HEK293T (cell line): Measurements from ENCODE around the gene ACSS3.

ENCODE experiments used
- CTCF ChIA-PET: fragments of 350-600 bp; formaldehyde crosslinking; extraction: SDS; loops from one replicate; lab custom pipeline; 2021; ENCODE audit warnings: antibody characterized with exemption, inconsistent platforms; lab: Yijun Ruan, JAX
- POLR2A ChIA-PET: fragments of 350-600 bp; formaldehyde crosslinking; extraction: SDS; loops from one replicate; lab custom pipeline; 2020; ENCODE audit warnings: antibody characterized with exemption, inconsistent platforms; lab: Yijun Ruan, JAX
- DNase-seq: peaks from one replicate; pipeline ENCODE4 v3.0.0; 2012; ENCODE audit warnings: mixed read lengths; ENCODE audit errors: extremely low spot score
- ARNT ChIP-seq: fragments of 450-650 bp; IDR thresholded peaks from 2 replicates; pipeline ENCODE4 v1.6.1; 2017; ENCODE audit warnings: mild to moderate bottlenecking
- BHLHE40 ChIP-seq: fragments of 450-650 bp; IDR thresholded peaks from 2 replicates; pipeline ENCODE4 v1.6.1; 2016; ENCODE audit warnings: mild to moderate bottlenecking, moderate library complexity, borderline replicate concordance
- CTBP1 ChIP-seq: fragments of 450-650 bp; IDR thresholded peaks from 2 replicates; pipeline ENCODE4 v1.6.1; 2016; ENCODE audit warnings: borderline replicate concordance
- ELF4 ChIP-seq: fragments of 450-650 bp; IDR thresholded peaks from 2 replicates; pipeline ENCODE4 v1.6.1; 2017; ENCODE audit warnings: antibody characterized with exemption
- FOXA1 ChIP-seq: fragments of 450-650 bp; IDR thresholded peaks from 2 replicates; pipeline ENCODE4 v1.6.1; 2016; ENCODE audit warnings: mild to moderate bottlenecking
- FOXK2 ChIP-seq: fragments of 450-650 bp; IDR thresholded peaks from 2 replicates; pipeline ENCODE4 v1.6.1; 2016; ENCODE audit warnings: mild to moderate bottlenecking
- FOXM1 ChIP-seq: fragments of 450-650 bp; IDR thresholded peaks from 2 replicates; pipeline ENCODE4 v1.6.1; 2017; ENCODE audit warnings: mild to moderate bottlenecking, borderline replicate concordance
- HDGF ChIP-seq: fragments of 450-650 bp; IDR thresholded peaks from 2 replicates; pipeline ENCODE4 v1.6.1; 2017; ENCODE audit warnings: antibody characterized with exemption, borderline replicate concordance
- L3MBTL2 ChIP-seq: fragments of 450-650 bp; conservative IDR thresholded peaks from 2 replicates; pipeline ENCODE4 v1.6.1; 2016; ENCODE audit warnings: mild to moderate bottlenecking
- LEF1 ChIP-seq: fragments of 450-650 bp; IDR thresholded peaks from 2 replicates; pipeline ENCODE4 v1.6.1; 2017; ENCODE audit warnings: mild to moderate bottlenecking, borderline replicate concordance
- NFRKB ChIP-seq: fragments of 450-650 bp; IDR thresholded peaks from 2 replicates; pipeline ENCODE4 v1.6.1; 2016; ENCODE audit warnings: mild to moderate bottlenecking, moderate library complexity
- SP1 ChIP-seq: fragments of 450-650 bp; IDR thresholded peaks from 2 replicates; pipeline ENCODE4 v1.6.1; 2017
- SUZ12 ChIP-seq: fragments of 450-650 bp; IDR thresholded peaks from 2 replicates; pipeline ENCODE4 v1.6.1; 2016; ENCODE audit warnings: mild to moderate bottlenecking
- TARDBP ChIP-seq: fragments of 450-650 bp; IDR thresholded peaks from 2 replicates; pipeline ENCODE4 v1.6.1; 2016
- ZNF384 ChIP-seq: fragments of 450-650 bp; IDR thresholded peaks from 2 replicates; pipeline ENCODE4 v1.6.1; 2016
- TF ChIP-seq, protein P1 (sequence below): fragments of 450-650 bp; IDR thresholded peaks from 2 replicates; pipeline ENCODE4 v1.6.1; 2016

ACSS3 gene

DNA sequence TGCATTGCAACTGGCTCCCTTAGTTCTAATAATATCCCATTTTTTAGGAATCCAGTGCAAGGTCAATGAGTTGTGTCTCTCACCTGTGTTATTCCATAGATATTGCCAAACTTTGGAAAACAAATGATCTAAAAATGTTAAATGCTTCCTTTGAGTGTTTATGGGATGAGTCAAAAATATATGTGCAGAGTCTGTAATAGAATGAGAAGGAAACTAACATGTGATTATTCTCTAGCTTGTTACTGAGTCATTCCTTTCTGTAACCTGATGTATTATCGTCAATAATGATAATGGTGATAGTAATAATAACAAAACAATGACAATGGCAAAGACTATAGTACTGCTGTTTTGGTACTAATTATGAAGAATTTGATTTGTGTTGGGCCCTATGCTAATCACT, 11.5 kb downstream of the ACSS3 start:
- DNase-seq = no peak
- POLR2A ChIA-PET = no interaction called here
- TF ChIP-seq ELF4 = no peak
- no peak for TF ChIP-seq HDGF
- no peak for TF ChIP-seq LEF1
- no peak for TF ChIP-seq SP1
- no peak for TF ChIP-seq BHLHE40
- TF ChIP-seq CTBP1 = no peak
- CTCF ChIA-PET = no interaction called here

DNA sequence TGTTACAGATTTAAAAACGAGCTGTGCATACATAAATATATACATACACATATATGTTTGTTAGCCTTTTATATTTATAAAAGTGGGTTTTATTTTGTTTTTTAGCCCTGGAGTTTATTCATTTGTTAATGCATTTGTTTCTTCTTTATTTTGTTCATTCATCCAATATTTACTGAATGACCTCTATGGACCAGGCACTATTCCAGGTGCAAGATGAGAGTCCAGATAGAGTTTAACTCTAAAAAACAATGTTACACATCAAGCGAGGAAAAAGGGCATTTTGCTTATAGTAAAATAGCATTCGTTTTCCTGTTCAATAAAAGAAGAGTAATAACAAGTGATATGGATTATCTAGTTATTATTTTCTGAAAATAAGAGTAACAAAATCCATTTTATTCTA, 14.2 kb downstream of the ACSS3 start:
- DNase-seq = no peak
- CTCF ChIA-PET = no interaction called here
- TF ChIP-seq LEF1 = no peak
- TF ChIP-seq FOXA1 = no peak
- no peak for TF ChIP-seq NFRKB
- TF ChIP-seq L3MBTL2 = no peak
- no peak for TF ChIP-seq SP1
- no peak for TF ChIP-seq CTBP1
- no peak for TF ChIP-seq SUZ12
- TF ChIP-seq, protein P1, sequence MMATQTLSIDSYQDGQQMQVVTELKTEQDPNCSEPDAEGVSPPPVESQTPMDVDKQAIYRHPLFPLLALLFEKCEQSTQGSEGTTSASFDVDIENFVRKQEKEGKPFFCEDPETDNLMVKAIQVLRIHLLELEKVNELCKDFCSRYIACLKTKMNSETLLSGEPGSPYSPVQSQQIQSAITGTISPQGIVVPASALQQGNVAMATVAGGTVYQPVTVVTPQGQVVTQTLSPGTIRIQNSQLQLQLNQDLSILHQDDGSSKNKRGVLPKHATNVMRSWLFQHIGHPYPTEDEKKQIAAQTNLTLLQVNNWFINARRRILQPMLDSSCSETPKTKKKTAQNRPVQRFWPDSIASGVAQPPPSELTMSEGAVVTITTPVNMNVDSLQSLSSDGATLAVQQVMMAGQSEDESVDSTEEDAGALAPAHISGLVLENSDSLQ = no peak
- TF ChIP-seq HDGF = no peak
- no peak for TF ChIP-seq ARNT
- TF ChIP-seq ELF4 = no peak
- TF ChIP-seq ZNF384 = no peak
- TF ChIP-seq FOXM1 = no peak
- no peak for TF ChIP-seq BHLHE40
- no peak for TF ChIP-seq FOXK2
- POLR2A ChIA-PET = no interaction called here

DNA sequence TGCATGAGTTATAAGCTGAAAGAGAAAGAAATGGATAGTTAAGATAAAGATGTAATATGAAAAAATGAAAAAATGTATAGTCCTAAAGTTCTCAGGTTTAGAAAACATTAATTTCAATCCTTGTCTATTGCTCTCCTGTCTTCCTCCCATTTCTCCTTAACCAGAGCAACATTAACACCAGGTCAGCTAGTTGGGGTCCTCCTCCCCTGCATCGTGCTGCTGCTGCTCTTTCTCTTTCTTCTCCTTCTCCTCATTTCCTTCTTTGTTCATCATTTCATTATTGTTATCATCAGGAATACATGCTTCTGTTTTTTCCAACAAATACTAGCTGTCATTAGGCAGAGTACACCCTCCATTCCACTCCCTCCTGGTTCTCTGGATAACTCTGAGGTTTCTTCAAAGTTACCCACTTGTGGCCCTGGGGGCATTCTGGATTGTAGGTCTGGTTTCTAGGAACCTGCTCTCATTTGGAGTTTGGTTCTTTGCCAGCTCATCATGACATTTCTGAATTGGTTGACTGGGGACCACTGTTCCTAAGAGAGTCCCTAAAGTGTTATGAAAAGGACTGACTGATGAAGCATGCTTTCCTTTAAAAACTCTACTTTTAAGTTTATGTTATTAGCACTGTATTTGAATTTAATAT, 17.0 kb downstream of the ACSS3 start:
- CTCF ChIA-PET = no interaction called here

DNA sequence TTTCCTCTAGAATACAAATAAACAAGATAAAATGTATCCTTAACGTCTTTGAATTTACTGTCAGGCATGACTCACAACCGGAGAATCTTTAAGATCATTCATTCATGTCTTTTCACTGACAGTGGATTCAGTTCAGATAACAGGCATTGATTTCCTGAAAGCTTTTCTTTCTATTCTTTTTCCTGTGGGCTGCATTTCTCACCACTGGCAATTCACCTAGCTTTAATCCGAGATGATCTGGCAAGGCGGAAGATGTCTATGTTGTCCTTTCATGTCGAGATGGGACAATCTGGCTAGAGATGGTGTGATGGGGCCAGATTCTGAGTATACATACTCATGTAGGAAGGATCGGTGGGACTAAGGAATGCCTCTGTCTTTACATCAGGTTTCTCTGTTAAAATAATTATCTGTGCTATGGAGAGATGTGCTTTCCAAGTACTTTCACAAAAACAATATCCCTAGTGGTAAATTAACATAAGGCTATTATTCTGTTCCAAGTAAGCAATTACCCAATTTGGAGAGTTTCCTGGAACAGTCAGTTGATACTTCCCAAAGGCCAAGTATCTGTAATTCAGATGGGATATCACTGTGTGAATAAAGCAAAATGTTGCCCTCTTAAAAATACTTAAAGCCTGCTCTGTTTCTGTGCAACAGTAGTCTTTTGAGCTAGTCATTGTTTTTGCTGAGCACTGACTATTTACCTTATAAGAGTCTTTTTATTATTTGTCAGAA, 17.8 kb downstream of the ACSS3 start:
- ChIA-PET CTCF (no interaction called here), POLR2A (no interaction called here)
- TF ChIP-seq CTBP1 = no peak
- no peak for TF ChIP-seq ELF4
- TF ChIP-seq, protein P1 = no peak
- no peak for TF ChIP-seq FOXK2
- no peak for TF ChIP-seq HDGF
- TF ChIP-seq SP1 = no peak
- TF ChIP-seq LEF1 = no peak
- DNase-seq = no peak

More for the DNA sequence above, 17.0 kb downstream of the ACSS3 start:
- POLR2A ChIA-PET = no interaction called here
- no peak for TF ChIP-seq SP1
- no peak for TF ChIP-seq HDGF
- no peak for TF ChIP-seq FOXA1
- no peak for TF ChIP-seq ARNT
- no peak for TF ChIP-seq ELF4
- TF ChIP-seq BHLHE40 = no peak
- no peak for TF ChIP-seq SUZ12
- TF ChIP-seq TARDBP = no peak
- no peak for TF ChIP-seq NFRKB
- TF ChIP-seq, protein P1 = no peak
- TF ChIP-seq LEF1 = no peak
- TF ChIP-seq L3MBTL2 = no peak
- TF ChIP-seq CTBP1 = no peak
- no peak for TF ChIP-seq ZNF384
- no peak for TF ChIP-seq FOXM1
- TF ChIP-seq FOXK2 = no peak
- DNase-seq = no peak

DNA sequence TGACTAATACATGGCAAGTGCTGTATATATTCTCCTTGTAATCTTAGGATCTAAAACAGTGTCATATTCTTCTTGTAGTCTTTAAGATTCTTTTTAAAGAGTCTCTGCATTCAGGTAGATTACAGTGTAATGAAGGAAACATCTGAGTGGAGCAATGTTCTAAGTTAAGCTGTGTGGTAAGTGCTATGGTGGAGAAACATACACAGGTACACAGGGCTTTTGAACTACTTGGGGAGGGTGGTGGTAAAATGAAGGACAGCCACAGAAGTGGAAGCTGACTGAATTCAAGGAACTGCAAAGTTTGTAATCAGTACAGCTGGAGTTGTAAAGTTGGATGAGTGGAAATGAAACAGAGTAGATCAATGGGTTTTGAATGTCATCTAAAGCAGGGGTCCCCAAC, 27.8 kb downstream of the ACSS3 start:
- CTCF ChIA-PET = no interaction called here
- POLR2A ChIA-PET = no interaction called here
- TF ChIP-seq SP1 (no peak), NFRKB (no peak), HDGF (no peak), ZNF384 (no peak), BHLHE40 (no peak), ARNT (no peak), FOXA1 (no peak), FOXM1 (no peak), LEF1 (no peak), TARDBP (no peak), ELF4 (no peak), CTBP1 (no peak)
- TF ChIP-seq, protein P1 = no peak
- no peak for DNase-seq
